ELR (cell line): ENCODE data around the gene ZNF771.

Experiments
- DNase-seq: peaks from one replicate; pipeline ENCODE4 v3.0.0-alpha.2; 2015; ENCODE audit warnings: low read depth

The ZNF771 gene

GRCh38 chr16:30398661-30399434, 8.6 kb upstream of the ZNF771 start:
- no peak for DNase-seq

- no peak for DNase-seq
Measured at GRCh38 chr16:30399435-30400186, 7.8 kb upstream of the ZNF771 start.

- DNase-seq, result no peak
Measured at GRCh38 chr16:30401768-30402425, 5.5 kb upstream of the ZNF771 start.

- no peak for DNase-seq
Measured at GRCh38 chr16:30406795-30407101, 658 bp upstream of the ZNF771 start.

- peak; percentile 45 for DNase-seq
Measured at GRCh38 chr16:30407804-30408534, 563 bp downstream of the ZNF771 start.

GRCh38 chr16:30409125-30410060, 2.0 kb downstream of the ZNF771 start:
- peak; percentile 90 for DNase-seq

- no peak for DNase-seq
Measured at GRCh38 chr16:30413112-30413806, 5.9 kb downstream of the ZNF771 start.

GRCh38 chr16:30414159-30414558, 6.8 kb downstream of the ZNF771 start:
- no peak for DNase-seq

GRCh38 chr16:30416047-30416603, 8.7 kb downstream of the ZNF771 start:
- DNase-seq, result no peak

GRCh38 chr16:30416624-30417528, 9.5 kb downstream of the ZNF771 start:
- no peak for DNase-seq

- DNase-seq, result peak; percentile 89
Measured at GRCh38 chr16:30417529-30418349, 10.3 kb downstream of the ZNF771 start.

GRCh38 chr16:30418350-30419181, 11.2 kb downstream of the ZNF771 start:
- DNase-seq, result no peak

- DNase-seq, result no peak
Measured at GRCh38 chr16:30421010-30421409, 13.6 kb downstream of the ZNF771 start.

- DNase-seq, result no peak
Measured at GRCh38 chr16:30428055-30428454, 20.6 kb downstream of the ZNF771 start.

GRCh38 chr16:30429418-30429677, 21.9 kb downstream of the ZNF771 start:
- no peak for DNase-seq

GRCh38 chr16:30429678-30430427, 22.4 kb downstream of the ZNF771 start, which contains the start of gene DCTPP1:
DCTPP1 (minus strand) TSS chr16:30430030; CDS start chr16:30429980, 50 bp downstream.
- peak; percentile 100 for DNase-seq
